Measurements from ENCODE around the gene NRG3.

- TF ChIP-seq, protein P1, sequence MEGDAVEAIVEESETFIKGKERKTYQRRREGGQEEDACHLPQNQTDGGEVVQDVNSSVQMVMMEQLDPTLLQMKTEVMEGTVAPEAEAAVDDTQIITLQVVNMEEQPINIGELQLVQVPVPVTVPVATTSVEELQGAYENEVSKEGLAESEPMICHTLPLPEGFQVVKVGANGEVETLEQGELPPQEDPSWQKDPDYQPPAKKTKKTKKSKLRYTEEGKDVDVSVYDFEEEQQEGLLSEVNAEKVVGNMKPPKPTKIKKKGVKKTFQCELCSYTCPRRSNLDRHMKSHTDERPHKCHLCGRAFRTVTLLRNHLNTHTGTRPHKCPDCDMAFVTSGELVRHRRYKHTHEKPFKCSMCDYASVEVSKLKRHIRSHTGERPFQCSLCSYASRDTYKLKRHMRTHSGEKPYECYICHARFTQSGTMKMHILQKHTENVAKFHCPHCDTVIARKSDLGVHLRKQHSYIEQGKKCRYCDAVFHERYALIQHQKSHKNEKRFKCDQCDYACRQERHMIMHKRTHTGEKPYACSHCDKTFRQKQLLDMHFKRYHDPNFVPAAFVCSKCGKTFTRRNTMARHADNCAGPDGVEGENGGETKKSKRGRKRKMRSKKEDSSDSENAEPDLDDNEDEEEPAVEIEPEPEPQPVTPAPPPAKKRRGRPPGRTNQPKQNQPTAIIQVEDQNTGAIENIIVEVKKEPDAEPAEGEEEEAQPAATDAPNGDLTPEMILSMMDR (IDR thresholded peaks at IDR 0.05; ENCODE audit: low read depth, low read length, poor library complexity, severe bottlenecking) = no peak
- no peak for TF ChIP-seq EZH2phosphoT487 (IDR thresholded peaks at IDR 0.05; ENCODE audit: borderline replicate concordance, low read length)
Observed at GRCh38 chr10:82498976-82499375, 624.0 kb downstream of the NRG3 start.

Measured in DOHH2 (cell line).